SK-N-MC (cell line): Measurements from ENCODE around the gene PARD3B.

ENCODE experiments used
- EZH2 ChIP-seq: fragments of 200-600 bp; sonication (generic); IDR thresholded peaks from one replicate; pipeline ENCODE4 v1.6.1; 2017; ENCODE audit warnings: antibody characterized with exemption
- FOXP2 ChIP-seq: optimal IDR thresholded peaks from 2 replicates; pipeline ENCODE3; 2011; ENCODE audit warnings: mild to moderate bottlenecking, moderate library complexity; ENCODE audit not compliant: insufficient read depth; ENCODE audit errors: extremely low read length, control extremely low read depth
- POLR2AphosphoS5 ChIP-seq: IDR thresholded peaks from 2 replicates; pipeline ENCODE4 v1.6.1; 2012; ENCODE audit warnings: mild to moderate bottlenecking, low read depth, low read length, borderline replicate concordance

DNA sequence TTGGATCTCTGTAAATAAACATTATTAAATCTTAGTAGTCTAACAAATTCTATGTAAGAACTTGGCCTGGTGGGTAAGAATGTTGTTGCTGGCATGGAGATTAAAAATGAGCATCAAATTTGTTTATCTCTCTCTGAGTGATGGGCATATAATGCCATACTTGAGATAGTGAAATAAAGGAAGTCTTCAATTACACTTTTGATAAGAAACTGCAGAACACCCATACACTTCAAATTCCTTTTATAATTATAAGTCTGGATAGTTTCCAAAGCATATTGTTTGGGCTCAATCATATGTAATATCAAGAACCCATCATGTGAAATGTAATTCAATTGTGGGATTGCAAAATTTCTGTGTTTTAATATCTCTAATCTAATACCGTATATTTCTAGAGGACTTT is 47.4 kb upstream of the PARD3B start:
- TF ChIP-seq EZH2 (no peak), POLR2AphosphoS5 (no peak), FOXP2 (no peak)
